Lower leg skin (tissue), 4 donors: Measurements from ENCODE around the gene CCDC47. TPM values are rescaled to one million over a fixed set of nuclear protein-coding genes. Genes with fewer than 3 reads are reported as not detected.

ENCODE experiments used
- DNase-seq, 2 donors: peaks; one replicate each; pipeline ENCODE4 v3.0.0-alpha.2; 2019; ENCODE audit warnings: low spot score in 2 of 2
- H3K4me3 ChIP-seq: fragments of 200-600 bp; sonication (generic); 2 replicates; pipeline ENCODE4 v1.5.1; 2017; ENCODE audit warnings: mild to moderate bottlenecking, low read depth; ENCODE audit not compliant: poor library complexity, severe bottlenecking
- CTCF ChIP-seq, 3 donors: fragments of 450-650 bp; IDR thresholded peaks; one replicate each; pipeline ENCODE4 v1.5.1; 2016; ENCODE audit warnings: antibody characterized with exemption in 3 of 3, mild to moderate bottlenecking in 3 of 3, moderate library complexity in 2 of 3
- POLR2A ChIP-seq, 2 donors: fragments of 450-650 bp; IDR thresholded peaks; one replicate each; pipeline ENCODE4 v1.6.1; 2016 to 2017; ENCODE audit warnings: antibody characterized with exemption in 2 of 2, mild to moderate bottlenecking in 1 of 2, moderate library complexity in 1 of 2
- WGBS, 2 donors: methylation state at CpG; one replicate each; pipeline ENCODE4 v1.1.5; 2018; 5-methylcytosine and 5-hydroxymethylcytosine counted together
- intact Hi-C: fragments of 100-400 bp; cut with DNase I; formaldehyde crosslinking; loops from one replicate; pipeline ENCODE4 v1.15.0; 2023; ENCODE audit warnings: low total_unique reads
- total RNA-seq, 4 donors: library from RNA; depleted of rRNA; stranded (reverse); fragments of >200 nt; gene quantifications; one replicate each; pipeline ENCODE4 v1.1.0, GENCODE V29; 2016

The CCDC47 gene
- total RNA-seq, 4 donors from 2014 or later = 48.7 to 71.9 (median 59.5) TPM

- H3K4me3 ChIP-seq = no peak overlapping the region
- TF ChIP-seq POLR2A (IDR thresholded peaks at IDR 0.05) (no peak), CTCF (IDR thresholded peaks at IDR 0.05) (no peak)
- DNase-seq = no peak
- intact Hi-C loops = no loop called here
- 83 to 86% methylated on average over 6 of the region's 6 CpGs for WGBS, 2 donors
Observed at GRCh38 chr17:63783522-63783921, 10.1 kb upstream of the CCDC47 start.

DNA sequence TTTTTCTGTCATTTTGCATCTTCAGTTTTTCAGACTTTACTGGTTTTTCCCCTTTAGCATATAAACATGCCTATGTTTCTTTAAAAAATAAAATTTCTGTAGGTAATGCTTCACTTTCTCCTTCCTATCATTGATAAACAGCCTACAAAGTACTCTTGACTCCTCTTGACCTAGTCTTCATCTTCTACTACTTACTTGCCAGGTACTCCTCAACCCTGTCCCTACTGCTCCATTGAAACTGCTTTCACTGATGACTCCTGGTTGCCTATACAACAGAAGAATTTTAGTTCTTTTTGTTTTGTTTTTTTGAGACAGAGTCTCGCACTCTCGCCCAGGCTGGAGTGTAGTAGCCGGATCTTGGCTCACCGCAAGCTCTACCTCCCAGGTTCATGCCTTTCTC lies 7.5 kb upstream of the CCDC47 start:
- WGBS, 2 donors = 98% methylated on average over 4 of the region's 4 CpGs
- intact Hi-C loops = no loop called here
- no peak for DNase-seq
- H3K4me3 ChIP-seq = no peak overlapping the region
- TF ChIP-seq POLR2A (IDR thresholded peaks at IDR 0.05) (no peak), CTCF (IDR thresholded peaks at IDR 0.05) (no peak)

- DNase-seq = no peak
- intact Hi-C loops = no loop called here
- no peak overlapping the region for H3K4me3 ChIP-seq
- 57 to 75% methylated on average over 1 of the region's 1 CpG for WGBS, 2 donors
- TF ChIP-seq POLR2A (IDR thresholded peaks at IDR 0.05) (no peak), CTCF (IDR thresholded peaks at IDR 0.05) (no peak)
Observed at GRCh38 chr17:63780507-63780906, 7.1 kb upstream of the CCDC47 start.

DNA sequence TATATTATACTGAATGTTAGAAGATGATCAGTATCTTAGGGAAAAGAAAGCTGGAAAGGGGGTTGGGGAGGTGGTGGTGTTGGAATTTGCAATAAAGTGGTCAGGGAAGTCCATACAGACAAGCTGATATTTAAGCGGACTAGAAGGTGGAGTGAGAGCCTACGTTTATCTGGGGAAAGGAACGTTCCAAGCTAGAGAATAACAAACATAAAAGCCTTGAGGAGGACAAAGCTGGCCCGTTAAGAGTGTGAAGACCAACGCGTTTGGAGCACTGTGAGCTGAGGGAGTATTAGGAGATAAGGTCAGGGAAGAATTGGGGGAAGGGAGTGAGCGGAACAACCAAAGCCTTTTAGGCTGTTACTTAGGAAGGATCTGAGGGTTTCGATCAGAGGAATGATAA lies 2.0 kb upstream of the CCDC47 start:
- DNase-seq = no peak
- 23 to 30% methylated on average over 8 of the region's 8 CpGs for WGBS, 2 donors
- TF ChIP-seq POLR2A (IDR thresholded peaks at IDR 0.05) = no peak
- no peak for TF ChIP-seq CTCF (IDR thresholded peaks at IDR 0.05)
- no peak overlapping the region for H3K4me3 ChIP-seq
- intact Hi-C loops = no loop called here

GRCh38 chr17:63774969-63775265 lies 1.5 kb upstream of the CCDC47 start:
- WGBS, 2 donors = 0 to 2% methylated on average over 4 of the region's 4 CpGs
- intact Hi-C loops = no loop called here
- DNase-seq = no peak
- H3K4me3 ChIP-seq = peak overlapping the region; percentile 86
- no peak for TF ChIP-seq POLR2A (IDR thresholded peaks at IDR 0.05)
- no peak for TF ChIP-seq CTCF (IDR thresholded peaks at IDR 0.05)

GRCh38 chr17:63774141-63774968 lies 958 bp upstream of the CCDC47 start, which contains the start of gene DDX42:
Gene DDX42 (plus strand): TSS chr17:63774170. CDS start chr17:63787050, 12,880 bp downstream.
- DNase-seq = peak; percentile 29 to 97
- TF ChIP-seq POLR2A (IDR thresholded peaks at IDR 0.05) = no peak
- TF ChIP-seq CTCF (IDR thresholded peaks at IDR 0.05) = no peak
- 0 to 1% methylated on average over 40 to 47 of the region's 67 CpGs for WGBS, 2 donors
- intact Hi-C loops = no loop called here
- peak within 1 kb of the TSS; percentile 86 for H3K4me3 ChIP-seq
